Activated CD8-positive, alpha-beta memory T cell treated with anti-CD3 and anti-CD28 coated beads, Interleukin-2, amount 50 U/mL, for 1 hour (primary cell): Measurements from ENCODE around the gene PHACTR2.
"Not testable (repeated sequence)": the region's sequence is repeated elsewhere in the genome, so short reads cannot be mapped to it uniquely, and the experiment has no call there.

Source experiments
- DNase-seq: peaks from one replicate; pipeline ENCODE4 v3.0.0-alpha.2; 2020; ENCODE audit errors: extremely low read depth

PHACTR2 gene

GRCh38 chr6:143677891-143678791 is at the start of gene PHACTR2:
PHACTR2 (plus strand) TSS chr6:143677965; CDS start chr6:143678164, 199 bp downstream.
- no peak for DNase-seq

DNA sequence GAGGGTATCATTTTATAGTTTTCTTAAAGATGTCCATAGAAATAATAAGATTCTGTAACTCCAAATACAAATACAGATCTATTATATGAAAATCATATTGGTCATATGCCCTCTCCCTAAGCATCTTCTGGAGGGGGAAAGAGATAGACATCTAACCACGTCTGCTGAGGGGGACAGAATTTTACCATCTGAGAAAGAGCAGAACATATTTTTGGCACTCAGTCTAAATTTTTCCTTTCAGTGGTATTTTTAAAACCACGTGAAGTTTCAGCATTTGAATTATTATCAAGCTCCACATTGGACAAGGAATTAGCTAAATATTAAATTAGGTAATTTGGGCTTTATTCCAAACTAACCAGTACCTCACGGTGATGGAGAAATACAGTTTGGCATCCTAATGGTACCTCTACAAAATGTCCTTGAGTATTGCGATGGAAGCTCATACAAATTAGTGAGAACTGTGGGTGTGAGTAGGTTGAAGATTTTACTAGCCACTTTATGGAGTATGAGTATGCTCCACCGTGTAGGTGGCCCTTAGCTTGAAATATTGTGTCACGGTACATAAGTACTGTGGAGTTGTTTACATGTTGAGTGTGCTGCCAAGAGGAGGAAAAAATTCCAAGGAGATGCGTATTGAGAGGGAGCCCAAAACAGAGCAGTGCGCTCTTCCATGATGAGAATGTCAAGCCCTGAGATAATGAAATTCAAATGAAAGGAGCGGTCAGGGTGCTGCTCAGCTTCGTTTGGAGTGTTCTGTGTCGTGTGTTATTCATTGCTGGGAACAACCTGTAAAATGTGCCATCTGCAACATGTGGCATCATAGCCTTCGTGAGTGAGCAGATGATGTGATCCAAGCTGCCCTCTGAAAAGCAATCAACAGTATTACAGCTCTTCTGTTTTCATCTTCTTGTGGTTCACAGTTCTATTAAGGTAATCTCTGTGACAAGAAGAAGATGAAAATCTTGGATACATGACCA is 48.4 kb upstream of the PHACTR2 start:
- DNase-seq = no peak

DNA sequence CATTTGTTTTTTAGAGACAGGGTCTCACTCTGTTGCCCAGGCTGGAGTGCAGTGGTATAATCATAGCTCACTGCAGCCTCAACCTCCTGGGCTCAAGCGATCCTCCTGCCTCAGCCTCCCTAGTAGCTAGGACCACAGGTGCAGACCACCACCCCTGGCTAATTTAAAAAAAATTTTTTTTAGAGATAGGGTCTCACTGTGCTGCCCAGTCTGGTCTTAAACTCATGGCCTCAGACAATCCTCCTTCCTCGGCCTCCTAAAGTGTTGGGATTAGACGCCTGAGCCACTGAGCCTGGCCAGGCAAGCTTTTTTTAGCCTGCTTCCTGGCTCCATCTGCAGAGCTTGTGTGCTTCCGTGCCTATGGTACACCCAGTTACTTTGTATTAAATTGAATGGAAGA is 46.6 kb upstream of the PHACTR2 start:
- not testable (repeated sequence) for DNase-seq

GRCh38 chr6:143632894-143633293 is 44.9 kb upstream of the PHACTR2 start:
- DNase-seq = no peak

GRCh38 chr6:143634486-143634885 is 43.3 kb upstream of the PHACTR2 start:
- DNase-seq = no peak

DNA sequence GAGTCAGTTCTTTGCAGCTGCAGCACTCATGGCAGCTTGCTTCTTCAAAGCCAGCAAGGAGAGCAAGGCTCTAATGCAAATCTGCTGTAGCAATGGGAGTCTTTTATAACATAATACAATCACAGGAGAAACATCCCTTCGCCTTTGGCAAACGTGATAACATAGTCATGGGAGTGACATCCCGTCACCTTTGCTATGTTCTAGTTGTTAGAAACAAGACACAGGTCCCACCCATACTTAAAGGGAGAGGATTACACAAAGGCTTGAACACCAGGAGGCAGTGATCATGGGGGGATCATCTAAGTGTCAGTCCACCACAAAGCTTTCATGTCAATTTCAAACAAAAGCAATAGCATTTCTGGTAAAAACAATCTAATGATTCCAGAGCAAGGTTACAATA is 40.1 kb upstream of the PHACTR2 start:
- DNase-seq = no peak

GRCh38 chr6:143642403-143642802 is 35.4 kb upstream of the PHACTR2 start:
- no peak for DNase-seq

- DNase-seq = no peak
Measured at GRCh38 chr6:143647191-143647590, 30.6 kb upstream of the PHACTR2 start.

- DNase-seq = no peak
Measured at GRCh38 chr6:143647732-143648131, 30.0 kb upstream of the PHACTR2 start.

GRCh38 chr6:143649319-143649718 is 28.4 kb upstream of the PHACTR2 start:
- not testable (repeated sequence) for DNase-seq

DNA sequence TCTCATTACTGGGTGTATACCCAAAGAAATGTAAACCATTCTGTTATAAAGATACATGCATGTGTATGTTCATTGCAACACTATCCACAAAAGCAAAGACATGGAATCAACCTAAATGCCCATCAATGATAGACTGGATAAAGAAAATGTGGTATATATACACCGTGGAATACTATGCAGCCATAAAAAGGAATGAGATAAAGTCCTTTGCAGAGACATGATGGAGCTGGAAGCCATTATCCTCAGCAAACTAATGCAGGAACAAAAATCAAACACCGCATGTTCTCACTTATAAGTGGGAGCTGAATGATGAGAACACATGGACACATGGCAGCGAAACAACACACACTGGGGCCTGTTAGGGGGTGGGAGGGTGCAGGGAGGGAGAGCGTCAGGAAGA is 26.4 kb upstream of the PHACTR2 start:
- DNase-seq = not testable (repeated sequence)

DNA sequence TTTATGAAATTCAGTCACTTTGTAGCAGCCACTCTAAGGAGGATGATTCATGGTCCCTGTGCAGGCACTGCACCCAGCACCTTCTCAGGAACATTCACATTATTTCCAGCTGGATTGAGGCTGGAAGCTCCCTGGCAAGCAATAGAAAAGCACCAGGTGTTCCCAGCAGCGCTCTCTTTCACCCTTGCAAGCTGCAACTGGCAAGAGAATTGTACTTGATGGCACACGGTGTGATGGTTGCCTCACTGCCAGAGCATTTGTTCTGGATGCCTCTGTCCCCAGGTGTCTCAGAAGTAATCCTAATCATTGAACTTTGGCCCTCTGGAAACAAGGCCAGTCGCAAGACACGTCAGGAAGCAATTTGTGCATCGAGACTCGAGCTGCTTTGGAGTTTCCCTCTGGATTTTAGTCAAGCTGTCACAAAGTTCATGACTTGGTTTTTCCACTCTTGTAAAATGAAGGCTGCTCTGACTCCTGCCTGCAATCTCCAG is 24.9 kb upstream of the PHACTR2 start:
- no peak for DNase-seq

- no peak for DNase-seq
Measured at GRCh38 chr6:143655541-143655940, 22.2 kb upstream of the PHACTR2 start.

DNA sequence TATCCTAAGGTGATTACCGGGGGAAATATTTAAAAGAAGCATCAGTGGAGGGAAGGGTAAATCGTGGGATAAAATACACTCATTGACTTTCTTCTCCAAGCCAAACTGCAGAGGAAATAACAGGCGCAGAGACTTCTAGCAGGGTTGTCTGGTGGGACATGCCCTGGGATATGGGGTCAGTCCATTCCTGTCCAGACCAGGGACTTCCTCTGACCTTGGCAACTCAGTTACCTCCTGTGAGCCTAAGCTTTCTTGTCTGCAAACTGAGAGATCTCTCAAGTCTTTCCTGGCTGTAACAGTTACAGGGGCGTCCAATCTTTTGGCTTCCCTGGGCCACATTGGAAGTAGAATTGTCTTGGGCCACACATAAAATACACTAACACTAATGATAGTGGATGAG is 21.7 kb upstream of the PHACTR2 start:
- DNase-seq = no peak

DNA sequence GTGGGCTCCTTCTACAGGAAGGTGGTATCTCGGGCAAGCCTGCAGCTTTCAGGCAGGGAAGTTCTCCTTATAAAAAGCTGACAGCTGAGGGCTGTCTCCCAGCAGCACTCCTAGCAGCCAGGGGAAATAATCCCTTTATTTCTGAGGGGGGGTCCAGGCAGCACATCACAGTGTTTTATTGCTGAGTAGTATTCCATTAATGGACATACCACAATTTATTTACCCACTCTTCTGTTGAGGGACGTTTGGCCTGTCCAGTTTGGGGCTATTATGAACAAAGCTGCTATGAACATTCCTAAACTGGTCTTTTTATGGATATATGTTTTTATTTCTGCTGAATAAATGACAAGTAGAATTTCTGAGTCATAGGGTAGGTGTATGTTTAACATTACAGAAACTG is 20.0 kb upstream of the PHACTR2 start:
- DNase-seq = no peak

- DNase-seq = not testable (repeated sequence)
Measured at GRCh38 chr6:143660170-143660569, 17.6 kb upstream of the PHACTR2 start.

GRCh38 chr6:143664171-143664570 is 13.6 kb upstream of the PHACTR2 start:
- no peak for DNase-seq

DNA sequence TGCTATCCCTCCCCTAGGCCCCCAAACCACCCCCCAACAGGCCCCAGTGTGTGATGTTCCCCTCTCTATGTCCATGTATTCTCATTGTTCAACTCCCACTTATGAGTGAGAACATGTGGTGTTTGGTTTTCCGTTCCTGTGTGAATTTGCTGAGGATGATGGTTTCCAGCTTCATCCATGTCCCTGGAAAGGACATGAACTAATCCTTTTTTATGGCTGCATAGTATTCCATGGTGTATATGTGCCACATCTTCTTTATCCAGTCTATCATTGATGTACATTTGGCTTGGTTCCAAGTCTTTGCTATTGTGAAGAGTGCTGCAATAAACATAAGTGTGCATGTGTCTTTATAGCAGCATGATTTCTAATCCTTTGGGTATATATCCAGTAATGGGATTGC is 11.8 kb upstream of the PHACTR2 start:
- DNase-seq = not testable (repeated sequence)

DNA sequence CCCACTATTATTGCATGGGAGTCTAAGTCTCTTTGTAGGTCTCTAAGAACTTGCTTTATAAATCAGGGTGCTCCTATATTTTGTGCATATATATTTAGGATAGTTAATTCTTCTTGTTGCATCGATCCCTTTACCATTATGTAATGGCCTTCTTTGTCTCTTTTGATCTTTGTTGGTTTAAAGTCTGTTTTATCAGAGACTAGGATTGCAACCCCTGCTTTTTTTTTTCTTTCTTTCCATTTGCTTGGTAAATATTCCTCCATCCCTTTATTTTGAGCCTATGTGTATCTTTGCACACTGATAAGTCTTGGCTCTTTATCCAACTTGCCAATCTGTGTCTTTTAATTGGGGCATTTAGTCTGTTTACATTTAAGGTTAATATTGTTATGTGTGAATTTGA is 8.3 kb upstream of the PHACTR2 start:
- not testable (repeated sequence) for DNase-seq

DNA sequence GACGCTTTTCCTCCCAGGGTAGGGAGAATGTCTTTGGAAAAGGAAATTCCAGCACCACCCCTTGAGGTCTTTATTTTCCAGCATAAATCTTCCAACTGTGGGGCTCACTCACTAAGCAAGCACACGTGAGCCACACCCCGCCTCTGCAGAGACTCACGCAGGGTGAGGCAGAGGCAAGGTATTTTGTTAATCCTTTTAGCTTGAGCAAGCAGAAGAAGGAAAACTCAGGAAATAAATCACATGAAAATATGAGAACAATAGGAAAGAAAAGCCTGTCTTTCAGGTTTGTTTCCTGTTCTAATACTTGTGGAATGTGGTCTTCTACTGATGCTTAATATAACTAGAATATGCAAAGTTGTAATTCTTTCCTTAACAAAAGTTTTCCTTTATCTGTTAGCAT is 4.1 kb upstream of the PHACTR2 start:
- DNase-seq = no peak

GRCh38 chr6:143674483-143675381 is 3.0 kb upstream of the PHACTR2 start:
- DNase-seq = no peak
